Activated CD8-positive, alpha-beta T cell treated with anti-CD3 and anti-CD28 coated beads for 36 hours (primary cell): ENCODE measurements around the gene PPP3CA. TPM values are rescaled to one million over a fixed set of nuclear protein-coding genes. Genes with fewer than 3 reads are reported as not detected.

ENCODE experiments used
- ATAC-seq: fragments of 200-7000 bp; cut with Tn5 transposase; one replicate; pipeline ENCODE4 v1.10.0; 2021; ENCODE audit warnings: mild to moderate bottlenecking, moderate library complexity
- CTCF ChIA-PET: fragments of 350-600 bp; sonication (Branson Sonifier 250); formaldehyde crosslinking; loops from one replicate; lab custom pipeline; 2021; ENCODE audit warnings: antibody characterized with exemption; lab: Charles Lee
- POLR2A ChIA-PET: fragments of 350-600 bp; sonication (Branson Sonifier 250); formaldehyde crosslinking; loops from one replicate; lab custom pipeline; 2021; ENCODE audit warnings: antibody characterized with exemption; lab: Charles Lee
- DNase-seq: peaks from one replicate; pipeline ENCODE4 v3.0.0-alpha.2; 2020
- H3K27ac Mint-ChIP-seq: one replicate; pipeline ENCODE4 v1.8.0; 2021; ENCODE audit warnings: mild to moderate bottlenecking, mixed read lengths
- H3K27me3 Mint-ChIP-seq: one replicate; pipeline ENCODE4 v1.8.0; 2021; ENCODE audit warnings: mixed read lengths
- H3K36me3 Mint-ChIP-seq: one replicate; pipeline ENCODE4 v1.8.0; 2021; ENCODE audit warnings: low read depth, mixed read lengths
- H3K4me1 Mint-ChIP-seq: one replicate; pipeline ENCODE4 v1.8.0; 2021; ENCODE audit warnings: low read depth, mixed read lengths
- H3K4me3 Mint-ChIP-seq: one replicate; pipeline ENCODE4 v1.8.0; 2021; ENCODE audit warnings: mild to moderate bottlenecking, moderate library complexity, mixed read lengths
- H3K9me3 Mint-ChIP-seq: one replicate; pipeline ENCODE4 v1.8.0; 2021; ENCODE audit warnings: mixed read lengths
- intact Hi-C: fragments of 100-400 bp; cut with micrococcal nuclease; formaldehyde crosslinking; loops from one replicate; pipeline ENCODE4 v1.10.0; 2022
- total RNA-seq, 2 experiments: library from RNA; stranded (reverse); gene quantifications; one replicate each; pipeline ENCODE4 v1.2.3, GENCODE V29; 2021
- TF ChIP-seq, protein P1 (sequence below): fragments of 200-600 bp; IDR thresholded peaks from one replicate; pipeline ENCODE4 v1.8.0; 2022; ENCODE audit warnings: antibody characterized with exemption, mild to moderate bottlenecking

The PPP3CA gene
- total RNA-seq, 2 experiments from 2014 or later, result 11.8 to 12.7 TPM

- H3K4me1 Mint-ChIP-seq, result peaks cover 17% of the 10 kb centered on the region
- intact Hi-C loops, result no loop called here
- no peak for ATAC-seq
- no peaks in the 10 kb centered on the region for H3K27me3 Mint-ChIP-seq
- H3K9me3 Mint-ChIP-seq, result no peaks in the 10 kb centered on the region
- ChIA-PET POLR2A (no interaction called here), CTCF (interaction anchor here (1.3 kb wide), 1 partner anchor 12 kb away, joined by 3 read pairs; no protein-coding TSS in a partner anchor)
- H3K4me3 Mint-ChIP-seq, result no peak overlapping the region
- TF ChIP-seq, protein P1, sequence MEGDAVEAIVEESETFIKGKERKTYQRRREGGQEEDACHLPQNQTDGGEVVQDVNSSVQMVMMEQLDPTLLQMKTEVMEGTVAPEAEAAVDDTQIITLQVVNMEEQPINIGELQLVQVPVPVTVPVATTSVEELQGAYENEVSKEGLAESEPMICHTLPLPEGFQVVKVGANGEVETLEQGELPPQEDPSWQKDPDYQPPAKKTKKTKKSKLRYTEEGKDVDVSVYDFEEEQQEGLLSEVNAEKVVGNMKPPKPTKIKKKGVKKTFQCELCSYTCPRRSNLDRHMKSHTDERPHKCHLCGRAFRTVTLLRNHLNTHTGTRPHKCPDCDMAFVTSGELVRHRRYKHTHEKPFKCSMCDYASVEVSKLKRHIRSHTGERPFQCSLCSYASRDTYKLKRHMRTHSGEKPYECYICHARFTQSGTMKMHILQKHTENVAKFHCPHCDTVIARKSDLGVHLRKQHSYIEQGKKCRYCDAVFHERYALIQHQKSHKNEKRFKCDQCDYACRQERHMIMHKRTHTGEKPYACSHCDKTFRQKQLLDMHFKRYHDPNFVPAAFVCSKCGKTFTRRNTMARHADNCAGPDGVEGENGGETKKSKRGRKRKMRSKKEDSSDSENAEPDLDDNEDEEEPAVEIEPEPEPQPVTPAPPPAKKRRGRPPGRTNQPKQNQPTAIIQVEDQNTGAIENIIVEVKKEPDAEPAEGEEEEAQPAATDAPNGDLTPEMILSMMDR, result no peak
- no peak for DNase-seq
- H3K27ac Mint-ChIP-seq, result no peak overlapping the region
- H3K36me3 Mint-ChIP-seq, result no peaks in the 10 kb centered on the region
These were observed 54.4 kb downstream of the PPP3CA start for GRCh38 chr4:101292901-101293300.

GRCh38 chr4:101292214-101292613, 55.1 kb downstream of the PPP3CA start:
- intact Hi-C loops, result no loop called here
- H3K36me3 Mint-ChIP-seq, result no peaks in the 10 kb centered on the region
- ChIA-PET POLR2A (no interaction called here), CTCF (interaction anchor here (1.3 kb wide), 1 partner anchor 12 kb away, joined by 3 read pairs; no protein-coding TSS in a partner anchor)
- H3K4me1 Mint-ChIP-seq, result peaks cover 23% of the 10 kb centered on the region
- H3K27me3 Mint-ChIP-seq, result no peaks in the 10 kb centered on the region
- no peaks in the 10 kb centered on the region for H3K9me3 Mint-ChIP-seq
- no peak overlapping the region for H3K4me3 Mint-ChIP-seq
- ATAC-seq (no peak), DNase-seq (no peak)
- H3K27ac Mint-ChIP-seq, result no peak overlapping the region
- TF ChIP-seq, protein P1, result no peak

DNA sequence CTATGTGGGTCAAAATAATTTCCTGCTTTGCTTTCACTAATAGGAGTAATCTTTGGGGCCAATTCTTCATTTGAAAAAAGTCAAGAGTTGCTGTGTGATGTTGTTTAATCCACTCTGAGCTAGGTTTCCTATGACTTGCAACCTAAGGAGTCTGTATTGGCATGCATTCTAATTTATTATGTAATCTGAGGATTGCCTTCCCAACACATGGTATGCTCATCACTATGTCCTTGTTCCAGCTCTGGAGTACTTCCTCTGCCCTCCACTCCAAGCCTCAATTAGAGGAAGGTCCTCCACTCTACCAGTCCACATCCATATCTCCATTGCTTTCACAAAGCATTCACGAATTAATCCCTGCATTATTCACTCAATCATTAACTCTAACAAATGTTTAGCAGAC, 56.1 kb downstream of the PPP3CA start:
- ChIA-PET POLR2A (no interaction called here), CTCF (interaction anchor here (1.0 to 1.3 kb wide), 3 partner anchors 9 to 106 kb away, joined by 3 to 4 read pairs (median 3); no protein-coding TSS in a partner anchor)
- DNase-seq (no peak), ATAC-seq (no peak)
- Mint-ChIP-seq H3K9me3 (no peaks in the 10 kb centered on the region), H3K36me3 (no peaks in the 10 kb centered on the region), H3K27me3 (no peaks in the 10 kb centered on the region), H3K4me3 (no peak overlapping the region), H3K27ac (no peak overlapping the region), H3K4me1 (peaks cover 23% of the 10 kb centered on the region)
- TF ChIP-seq, protein P1, result no peak
- intact Hi-C loops, result no loop called here

- ATAC-seq, result no peak
- no peak overlapping the region for H3K27ac Mint-ChIP-seq
- H3K36me3 Mint-ChIP-seq, result no peaks in the 10 kb centered on the region
- TF ChIP-seq, protein P1, result no peak
- no peak for DNase-seq
- peaks cover 23% of the 10 kb centered on the region for H3K4me1 Mint-ChIP-seq
- H3K4me3 Mint-ChIP-seq, result no peak overlapping the region
- CTCF ChIA-PET, result interaction anchor here (1.0 to 1.3 kb wide), 3 partner anchors 10 to 105 kb away, joined by 3 to 4 read pairs (median 3); no protein-coding TSS in a partner anchor
- H3K9me3 Mint-ChIP-seq, result no peaks in the 10 kb centered on the region
- POLR2A ChIA-PET, result no interaction called here
- intact Hi-C loops, result no loop called here
- H3K27me3 Mint-ChIP-seq, result no peaks in the 10 kb centered on the region
These were observed 56.7 kb downstream of the PPP3CA start for GRCh38 chr4:101290654-101291053.

GRCh38 chr4:101289306-101289705, 58.0 kb downstream of the PPP3CA start:
- Mint-ChIP-seq H3K4me1 (peaks cover 29% of the 10 kb centered on the region), H3K4me3 (no peak overlapping the region), H3K36me3 (no peaks in the 10 kb centered on the region), H3K27me3 (no peaks in the 10 kb centered on the region), H3K27ac (no peak overlapping the region), H3K9me3 (no peaks in the 10 kb centered on the region)
- ChIA-PET POLR2A (interaction anchor here (0.6 to 1.3 kb wide), 2 partner anchors 11 to 282 kb away, joined by 3 to 4 read pairs; no protein-coding TSS in a partner anchor), CTCF (no interaction called here)
- DNase-seq (no peak), ATAC-seq (no peak)
- TF ChIP-seq, protein P1, result no peak
- intact Hi-C loops, result no loop called here
